ENCODE results near the gene CDKN2AIPNL.

- TF ChIP-seq, protein P1, sequence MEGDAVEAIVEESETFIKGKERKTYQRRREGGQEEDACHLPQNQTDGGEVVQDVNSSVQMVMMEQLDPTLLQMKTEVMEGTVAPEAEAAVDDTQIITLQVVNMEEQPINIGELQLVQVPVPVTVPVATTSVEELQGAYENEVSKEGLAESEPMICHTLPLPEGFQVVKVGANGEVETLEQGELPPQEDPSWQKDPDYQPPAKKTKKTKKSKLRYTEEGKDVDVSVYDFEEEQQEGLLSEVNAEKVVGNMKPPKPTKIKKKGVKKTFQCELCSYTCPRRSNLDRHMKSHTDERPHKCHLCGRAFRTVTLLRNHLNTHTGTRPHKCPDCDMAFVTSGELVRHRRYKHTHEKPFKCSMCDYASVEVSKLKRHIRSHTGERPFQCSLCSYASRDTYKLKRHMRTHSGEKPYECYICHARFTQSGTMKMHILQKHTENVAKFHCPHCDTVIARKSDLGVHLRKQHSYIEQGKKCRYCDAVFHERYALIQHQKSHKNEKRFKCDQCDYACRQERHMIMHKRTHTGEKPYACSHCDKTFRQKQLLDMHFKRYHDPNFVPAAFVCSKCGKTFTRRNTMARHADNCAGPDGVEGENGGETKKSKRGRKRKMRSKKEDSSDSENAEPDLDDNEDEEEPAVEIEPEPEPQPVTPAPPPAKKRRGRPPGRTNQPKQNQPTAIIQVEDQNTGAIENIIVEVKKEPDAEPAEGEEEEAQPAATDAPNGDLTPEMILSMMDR (conservative IDR thresholded peaks at IDR 0.05; ENCODE audit: low read length) = no peak
- TF ChIP-seq EZH2phosphoT487 (IDR thresholded peaks at IDR 0.05; ENCODE audit: borderline replicate concordance) = no peak
Measured at GRCh38 chr5:134432677-134433359, 21.1 kb upstream of the CDKN2AIPNL start.

All from Loucy (cell line).